C1 segment of cervical spinal cord (tissue), 14 donors: ENCODE data around the gene EMX2.
"Not testable (repeated sequence)": the region's sequence is repeated elsewhere in the genome, so short reads cannot be mapped to it uniquely, and the experiment has no call there.

ENCODE experiments used
- DNase-seq, 14 donors: peaks; one replicate each; lab custom pipeline; 2025; lab: John Stamatoyannopoulos, UW

The EMX2 gene

GRCh38 chr10:117556356-117556755 lies 13.8 kb downstream of the EMX2 start:
- no peak for DNase-seq

GRCh38 chr10:117559712-117560111 lies 17.2 kb downstream of the EMX2 start:
- no peak for DNase-seq

- DNase-seq, result no peak
Observed at GRCh38 chr10:117560942-117561341, 18.4 kb downstream of the EMX2 start.

- no peak for DNase-seq
Observed at GRCh38 chr10:117562220-117562619, 19.7 kb downstream of the EMX2 start.

- DNase-seq, result no peak
Observed at GRCh38 chr10:117562896-117563737, 20.6 kb downstream of the EMX2 start.

- no peak for DNase-seq
Observed at GRCh38 chr10:117563780-117564179, 21.2 kb downstream of the EMX2 start.

GRCh38 chr10:117565068-117565467 lies 22.5 kb downstream of the EMX2 start:
- no peak for DNase-seq

- no peak for DNase-seq
Observed at GRCh38 chr10:117568334-117568733, 25.8 kb downstream of the EMX2 start.

GRCh38 chr10:117569610-117570390 lies 27.3 kb downstream of the EMX2 start:
- DNase-seq, result no peak

- DNase-seq, result no peak
Observed at GRCh38 chr10:117570880-117571279, 28.3 kb downstream of the EMX2 start.

- DNase-seq, result no peak
Observed at GRCh38 chr10:117574498-117575146, 32.1 kb downstream of the EMX2 start.

GRCh38 chr10:117578490-117578889 lies 35.9 kb downstream of the EMX2 start:
- DNase-seq, result no peak

GRCh38 chr10:117578999-117579590 lies 36.5 kb downstream of the EMX2 start:
- no peak for DNase-seq

- no peak for DNase-seq
Observed at GRCh38 chr10:117581961-117582360, 39.4 kb downstream of the EMX2 start.

- DNase-seq, result not testable (repeated sequence)
Observed at GRCh38 chr10:117584831-117585230, 42.3 kb downstream of the EMX2 start.

GRCh38 chr10:117587036-117587435 lies 44.5 kb downstream of the EMX2 start:
- no peak for DNase-seq

GRCh38 chr10:117590101-117590875 lies 47.7 kb downstream of the EMX2 start:
- no peak for DNase-seq

GRCh38 chr10:117591043-117591442 lies 48.5 kb downstream of the EMX2 start:
- DNase-seq, result no peak

- no peak for DNase-seq
Observed at GRCh38 chr10:117594722-117595121, 52.2 kb downstream of the EMX2 start.

GRCh38 chr10:117596706-117597105 lies 54.2 kb downstream of the EMX2 start:
- DNase-seq, result no peak

- DNase-seq, result no peak
Observed at GRCh38 chr10:117597216-117597615, 54.7 kb downstream of the EMX2 start.
